Activated T-helper 1 cell treated with anti-CD3 and anti-CD28 coated beads, Interleukin-12 subunit alpha, Interleukin-12 subunit beta, Interleukin-2, Interleukin-4 antibody, amounts not matched to agents 30 ng/mL and 10 ng/mL and 1 ng/mL, durations not matched to agents 14 hours and 24 hours and 36 hours (primary cell): ENCODE measurements around the gene R3HDM4. TPM values are rescaled to one million over a fixed set of nuclear protein-coding genes. Genes with fewer than 3 reads are reported as not detected.
"Not testable (repeated sequence)": the region's sequence is repeated elsewhere in the genome, so short reads cannot be mapped to it uniquely, and the experiment has no call there.

ENCODE experiments used
- DNase-seq: peaks from one replicate; pipeline ENCODE4 v3.0.0; 2021; ENCODE audit warnings: low spot score
- H3K27ac Mint-ChIP-seq: one replicate; pipeline ENCODE4 v1.8.0; 2021; ENCODE audit warnings: mild to moderate bottlenecking, mixed read lengths
- H3K27me3 Mint-ChIP-seq: one replicate; pipeline ENCODE4 v1.8.0; 2022; ENCODE audit warnings: mild to moderate bottlenecking, moderate library complexity, mixed read lengths; ENCODE audit not compliant: insufficient read depth
- H3K36me3 Mint-ChIP-seq: one replicate; pipeline ENCODE4 v1.8.0; 2021; ENCODE audit warnings: low read depth, mixed read lengths
- H3K4me1 Mint-ChIP-seq: one replicate; pipeline ENCODE4 v1.8.0; 2021; ENCODE audit warnings: low read depth, mixed read lengths
- H3K4me3 Mint-ChIP-seq: one replicate; pipeline ENCODE4 v1.8.0; 2021; ENCODE audit warnings: mild to moderate bottlenecking, moderate library complexity, mixed read lengths
- H3K9me3 Mint-ChIP-seq: one replicate; pipeline ENCODE4 v1.8.0; 2021; ENCODE audit warnings: mixed read lengths
- intact Hi-C: fragments of 100-400 bp; cut with micrococcal nuclease; formaldehyde crosslinking; loops from one replicate; pipeline ENCODE4 v1.15.1; 2024
- total RNA-seq: library from RNA; stranded (reverse); gene quantifications from 2 replicates; pipeline ENCODE4 v1.2.3, GENCODE V29; 2022

Gene R3HDM4
- total RNA-seq, 1 donor from 2014 or later: 94.3 TPM

DNA sequence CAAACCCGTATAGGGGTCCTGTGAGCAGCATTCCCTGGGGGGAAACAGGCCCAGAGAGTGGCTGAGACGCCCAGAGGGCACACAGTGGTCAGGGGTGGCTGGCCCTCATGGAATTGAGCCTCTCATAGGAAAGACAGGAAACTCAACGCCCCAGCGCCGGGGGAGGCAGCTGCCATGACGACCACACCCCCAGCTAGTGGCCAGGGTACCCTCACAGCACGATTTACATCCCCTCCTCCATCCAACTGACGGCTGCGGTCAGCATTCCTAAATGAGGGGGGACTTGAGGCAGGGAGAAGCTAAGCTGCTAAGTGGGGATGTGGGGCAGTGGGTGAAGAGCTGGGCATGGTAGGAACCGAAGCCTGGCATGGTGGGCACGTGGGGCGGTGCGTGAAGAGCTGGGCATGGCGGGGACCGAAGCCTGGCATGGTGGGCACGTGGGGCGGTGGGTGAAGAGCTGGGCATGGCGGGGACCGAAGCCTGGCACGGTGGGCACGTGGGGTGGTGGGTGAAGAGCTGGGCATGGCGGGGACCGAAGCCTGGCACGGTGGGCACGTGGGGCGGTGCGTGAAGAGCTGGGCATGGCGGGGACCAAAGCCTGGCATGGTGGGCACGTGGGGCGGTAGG is 30.0 kb downstream of the R3HDM4 start:
- Mint-ChIP-seq H3K27me3 (no peaks in the 10 kb centered on the region), H3K4me3 (no peak overlapping the region), H3K9me3 (no peaks in the 10 kb centered on the region), H3K4me1 (no peaks in the 10 kb centered on the region), H3K36me3 (peaks cover 14% of the 10 kb centered on the region), H3K27ac (no peak overlapping the region)
- intact Hi-C loops: no loop called here
- DNase-seq: no peak

DNA sequence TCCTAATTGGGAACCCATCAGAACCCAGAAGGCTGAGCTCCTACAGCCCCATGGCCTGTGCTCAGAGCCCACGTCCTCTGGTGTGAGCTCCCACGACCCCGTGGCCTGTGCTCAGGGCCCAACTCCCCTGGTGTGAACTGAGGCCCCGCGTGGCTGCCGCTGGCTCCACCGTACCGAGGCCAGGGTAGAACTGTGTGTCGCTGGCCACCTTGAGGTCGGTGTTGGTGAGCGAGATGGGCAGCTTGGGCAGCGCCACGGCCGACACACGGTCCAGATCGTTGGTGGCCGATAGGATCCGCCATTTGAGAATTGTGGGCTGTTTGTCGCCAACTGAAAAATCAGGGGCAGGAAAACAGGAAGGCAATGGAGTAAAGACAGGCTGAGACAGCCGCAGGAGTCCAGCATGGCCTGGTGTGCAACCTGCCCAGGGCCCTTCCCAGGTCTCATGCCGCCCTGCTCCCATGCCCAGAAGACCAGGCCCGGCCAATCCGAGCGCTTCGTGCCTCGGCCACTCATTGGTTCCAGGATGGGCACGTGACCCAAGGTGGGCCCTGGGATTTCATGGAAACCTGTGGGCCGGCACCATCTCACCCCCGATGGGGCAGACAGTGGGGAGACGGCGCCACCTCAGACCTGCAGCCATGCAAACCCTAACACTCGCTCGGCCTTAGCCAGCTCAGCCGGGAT is 31.5 kb downstream of the R3HDM4 start:
- no peak overlapping the region for H3K27ac Mint-ChIP-seq
- DNase-seq: no peak
- H3K4me3 Mint-ChIP-seq: no peak overlapping the region
- intact Hi-C loops: no loop called here
- H3K9me3 Mint-ChIP-seq: no peaks in the 10 kb centered on the region
- peaks cover 14% of the 10 kb centered on the region for H3K36me3 Mint-ChIP-seq
- H3K27me3 Mint-ChIP-seq: no peaks in the 10 kb centered on the region
- no peaks in the 10 kb centered on the region for H3K4me1 Mint-ChIP-seq

DNA sequence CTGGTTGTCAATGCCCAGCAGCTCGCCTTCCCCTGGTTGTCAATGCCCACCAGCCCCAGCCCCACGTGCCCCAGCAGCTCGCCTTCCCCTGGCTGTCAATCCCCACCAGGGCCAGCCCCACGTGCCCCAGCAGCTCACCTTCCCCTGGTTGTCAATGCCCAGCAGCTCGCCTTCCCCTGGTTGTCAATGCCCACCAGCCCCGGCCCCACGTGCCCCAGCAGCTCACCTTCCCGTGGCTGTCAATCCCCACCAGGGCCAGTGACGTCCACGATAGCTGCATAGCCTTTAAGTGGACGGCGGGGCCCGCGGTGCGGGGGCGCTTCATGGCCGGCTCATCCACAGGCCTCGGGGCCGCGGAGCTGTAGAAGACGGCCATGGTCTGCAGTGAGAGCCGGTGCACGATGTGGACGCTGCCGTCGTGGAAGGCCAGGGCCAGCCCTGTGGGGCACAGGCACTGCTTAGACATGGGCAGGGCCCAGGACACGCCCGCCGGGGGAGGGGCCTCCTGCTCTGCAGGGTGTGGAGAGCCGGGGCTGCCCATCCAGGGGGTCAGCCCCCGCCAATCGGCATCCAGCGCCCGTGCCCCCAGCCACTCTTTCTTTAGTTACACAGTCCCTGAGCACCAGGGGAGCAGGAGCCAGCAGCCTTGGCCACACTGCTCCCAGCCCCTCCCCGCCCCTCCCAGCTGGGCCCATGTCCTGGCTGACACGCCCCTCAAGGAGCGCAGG is 33.1 kb downstream of the R3HDM4 start:
- intact Hi-C loops: no loop called here
- Mint-ChIP-seq H3K27ac (no peak overlapping the region), H3K9me3 (no peaks in the 10 kb centered on the region), H3K27me3 (no peaks in the 10 kb centered on the region), H3K4me3 (no peak overlapping the region), H3K4me1 (no peaks in the 10 kb centered on the region), H3K36me3 (peaks cover 12% of the 10 kb centered on the region)
- no peak for DNase-seq

DNA sequence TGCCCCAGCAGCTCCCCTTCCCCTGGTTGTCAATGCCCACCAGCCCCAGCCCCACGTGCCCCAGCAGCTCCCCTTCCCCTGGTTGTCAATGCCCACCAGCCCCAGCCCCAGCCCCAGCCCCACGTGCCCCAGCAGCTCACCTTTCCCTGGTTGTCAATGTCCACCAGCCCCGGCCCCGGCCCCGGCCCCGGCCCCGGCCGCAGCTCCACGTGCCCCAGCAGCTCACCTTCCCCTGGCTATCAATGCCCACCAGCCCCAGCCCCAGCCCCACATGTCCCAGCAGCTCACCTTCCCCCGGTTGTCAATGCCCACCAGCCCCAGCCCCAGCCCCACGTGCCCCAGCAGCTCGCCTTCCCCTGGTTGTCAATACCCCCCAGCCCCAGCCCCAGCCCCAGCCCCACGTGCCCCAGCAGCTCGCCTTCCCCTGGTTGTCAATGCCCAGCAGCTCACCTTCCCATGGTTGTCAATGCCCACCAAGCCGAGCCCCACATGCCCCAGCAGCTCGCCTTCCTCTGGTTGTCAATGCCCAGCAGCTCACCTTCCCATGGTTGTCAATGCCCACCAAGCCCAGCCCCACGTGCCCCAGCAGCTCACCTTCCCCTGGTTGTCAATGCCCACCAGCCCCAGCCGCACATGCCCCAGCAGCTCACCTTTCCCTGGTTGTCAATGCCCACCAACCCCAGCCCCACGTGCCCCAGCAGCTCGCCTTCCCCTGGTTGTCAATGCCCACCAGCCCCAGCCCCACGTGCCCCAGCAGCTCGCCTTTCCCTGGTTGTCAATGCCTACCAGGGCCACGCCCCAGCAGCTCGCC is 34.1 kb downstream of the R3HDM4 start:
- DNase-seq, intact Hi-C loops, H3K27me3 Mint-ChIP-seq, H3K9me3 Mint-ChIP-seq, H3K4me1 Mint-ChIP-seq, H3K4me3 Mint-ChIP-seq: not testable (repeated sequence)
- Mint-ChIP-seq H3K27ac (peak overlapping the region; percentile 48), H3K36me3 (peaks cover 12% of the 10 kb centered on the region)

DNA sequence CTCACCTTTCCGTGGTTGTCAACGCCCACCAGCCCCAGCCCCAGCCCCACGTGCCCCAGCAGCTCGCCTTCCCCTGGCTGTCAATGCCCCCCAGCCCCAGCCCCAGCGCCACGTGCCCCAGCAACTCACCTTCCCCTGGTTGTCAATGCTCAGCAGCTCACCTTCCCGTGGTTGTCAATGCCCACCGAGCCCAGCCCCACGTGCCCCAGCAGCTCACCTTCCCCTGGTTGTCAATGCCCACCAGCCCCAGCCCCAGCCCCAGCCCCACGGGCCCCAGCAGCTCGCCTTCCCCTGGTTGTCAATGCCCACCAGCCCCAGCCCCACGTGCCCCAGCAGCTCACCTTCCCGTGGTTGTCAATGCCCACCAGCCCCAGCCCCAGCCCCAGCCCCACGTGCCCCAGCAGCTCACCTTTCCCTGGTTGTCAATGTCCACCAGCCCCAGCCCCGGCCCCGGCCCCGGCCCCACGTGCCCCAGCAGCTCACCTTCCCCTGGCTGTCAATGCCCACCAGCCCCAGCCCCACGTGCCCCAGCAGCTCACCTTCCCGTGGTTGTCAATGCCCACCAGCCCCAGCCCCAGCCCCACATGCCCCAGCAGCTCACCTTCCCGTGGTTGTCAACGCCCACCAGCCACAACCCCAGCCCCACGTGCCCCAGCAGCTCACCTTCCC is 34.9 kb downstream of the R3HDM4 start:
- H3K4me1 Mint-ChIP-seq, H3K9me3 Mint-ChIP-seq, H3K27me3 Mint-ChIP-seq, H3K4me3 Mint-ChIP-seq, H3K27ac Mint-ChIP-seq, DNase-seq, intact Hi-C loops: not testable (repeated sequence)
- peaks cover 12% of the 10 kb centered on the region for H3K36me3 Mint-ChIP-seq

DNA sequence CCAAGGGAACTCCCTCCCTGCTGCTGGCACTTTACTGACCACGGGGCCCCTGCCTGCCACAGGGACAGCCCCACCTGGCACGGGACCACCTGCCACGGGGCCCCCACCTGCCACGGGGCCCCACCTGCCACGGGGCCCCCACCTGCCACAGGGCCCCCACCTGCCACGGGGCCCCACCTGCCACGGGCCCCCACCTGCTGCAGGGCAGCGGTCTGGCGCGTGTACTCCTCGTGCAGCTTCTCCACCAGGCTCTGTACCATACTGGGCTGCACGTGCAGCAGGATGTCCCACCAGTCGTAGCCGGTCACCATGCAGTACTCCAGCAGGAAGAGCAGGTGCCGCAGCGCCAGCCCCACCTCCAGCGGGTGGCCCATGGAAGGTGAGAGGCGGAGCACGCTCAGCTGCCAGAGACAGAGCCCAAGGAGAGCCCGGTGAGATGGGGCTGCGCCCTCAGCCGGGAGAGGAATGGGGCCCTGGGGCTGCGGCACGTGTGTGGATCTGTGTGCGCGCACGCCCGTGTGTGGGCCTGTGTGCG is 36.2 kb downstream of the R3HDM4 start:
- peaks cover 9% of the 10 kb centered on the region for H3K36me3 Mint-ChIP-seq
- H3K9me3 Mint-ChIP-seq: no peaks in the 10 kb centered on the region
- H3K27ac Mint-ChIP-seq: no peak overlapping the region
- H3K27me3 Mint-ChIP-seq: no peaks in the 10 kb centered on the region
- no peak overlapping the region for H3K4me3 Mint-ChIP-seq
- DNase-seq: no peak
- intact Hi-C loops: no loop called here
- no peaks in the 10 kb centered on the region for H3K4me1 Mint-ChIP-seq

DNA sequence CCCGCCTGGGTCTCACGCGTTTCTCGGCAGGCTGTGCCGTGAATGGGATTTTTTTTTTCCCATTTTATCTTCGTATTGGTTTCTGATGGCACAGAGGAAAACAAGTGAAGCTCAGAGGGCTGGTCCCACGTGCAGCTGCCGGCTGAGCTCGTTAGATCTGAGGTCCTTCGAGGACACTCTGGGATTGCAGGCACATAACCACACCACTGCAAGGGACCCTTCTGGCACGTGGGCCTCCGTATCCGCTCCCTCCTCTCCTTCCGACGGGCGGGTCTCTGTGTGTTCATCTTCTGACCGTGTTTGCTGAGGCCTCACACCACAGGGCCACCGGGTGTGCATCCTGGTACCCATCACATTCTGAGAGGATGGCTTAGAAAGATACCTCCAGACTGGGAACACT is 36.9 kb downstream of the R3HDM4 start:
- intact Hi-C loops: no loop called here
- Mint-ChIP-seq H3K9me3 (no peaks in the 10 kb centered on the region), H3K4me1 (no peaks in the 10 kb centered on the region), H3K4me3 (no peak overlapping the region), H3K36me3 (peaks cover 7% of the 10 kb centered on the region), H3K27me3 (no peaks in the 10 kb centered on the region), H3K27ac (no peak overlapping the region)
- no peak for DNase-seq

DNA sequence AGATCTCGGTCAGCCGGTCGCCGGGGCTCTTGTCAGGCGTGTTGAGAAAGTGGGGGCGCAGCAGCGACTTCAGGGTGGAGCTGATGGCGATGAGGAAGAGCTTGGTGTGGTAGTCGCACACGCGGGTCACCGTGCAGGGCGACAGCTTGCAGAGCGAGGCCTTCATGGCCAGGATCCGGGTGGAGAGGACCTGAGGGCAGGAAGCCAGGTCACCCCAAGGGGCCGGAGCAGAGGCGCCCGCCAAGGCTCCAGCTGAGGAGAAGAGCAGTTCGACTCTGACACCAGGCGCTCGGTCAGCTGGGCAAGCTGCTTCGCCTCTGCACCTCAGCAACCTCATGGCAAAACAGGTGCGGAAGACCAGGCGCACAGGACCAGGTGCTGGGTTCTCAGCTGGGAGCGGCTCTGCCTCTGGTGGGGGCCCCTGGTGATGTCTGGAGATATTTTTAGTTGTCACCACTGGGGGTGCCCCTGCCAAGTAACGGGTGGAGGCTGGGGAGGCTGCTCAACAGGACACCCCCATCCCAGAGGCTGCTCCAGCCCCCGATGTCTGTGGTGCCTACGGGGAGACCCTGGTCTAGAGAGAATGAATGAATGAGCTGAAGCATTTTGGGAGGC is 37.6 kb downstream of the R3HDM4 start:
- H3K36me3 Mint-ChIP-seq: peaks cover 7% of the 10 kb centered on the region
- H3K27ac Mint-ChIP-seq: no peak overlapping the region
- no peak overlapping the region for H3K4me3 Mint-ChIP-seq
- intact Hi-C loops: no loop called here
- no peaks in the 10 kb centered on the region for H3K27me3 Mint-ChIP-seq
- no peaks in the 10 kb centered on the region for H3K4me1 Mint-ChIP-seq
- no peaks in the 10 kb centered on the region for H3K9me3 Mint-ChIP-seq
- DNase-seq: no peak

DNA sequence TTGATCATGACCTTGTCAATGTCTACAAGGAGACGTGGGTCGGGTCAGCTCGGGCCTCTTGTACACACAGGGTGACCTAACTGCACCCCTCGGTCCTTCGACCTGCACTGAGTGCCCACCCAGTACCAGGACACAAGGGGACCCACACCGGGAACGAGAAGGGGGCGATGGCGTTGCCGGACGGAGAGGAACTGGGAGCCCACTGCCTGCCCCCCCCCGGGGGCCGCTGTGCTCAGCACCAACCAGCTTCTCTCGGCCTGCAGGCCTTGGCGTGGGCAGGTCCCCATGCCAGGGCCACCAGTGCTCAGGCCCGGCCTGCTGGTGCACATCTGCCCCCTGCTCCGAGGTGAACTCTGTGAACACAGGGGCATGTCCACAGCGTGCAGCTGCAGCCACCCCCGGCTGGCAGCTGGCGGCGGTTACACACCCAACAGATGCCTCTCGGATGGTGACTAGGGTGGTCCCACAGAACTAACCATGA is 39.4 kb downstream of the R3HDM4 start:
- intact Hi-C loops: no loop called here
- no peak for DNase-seq
- peaks cover 6% of the 10 kb centered on the region for H3K36me3 Mint-ChIP-seq

DNA sequence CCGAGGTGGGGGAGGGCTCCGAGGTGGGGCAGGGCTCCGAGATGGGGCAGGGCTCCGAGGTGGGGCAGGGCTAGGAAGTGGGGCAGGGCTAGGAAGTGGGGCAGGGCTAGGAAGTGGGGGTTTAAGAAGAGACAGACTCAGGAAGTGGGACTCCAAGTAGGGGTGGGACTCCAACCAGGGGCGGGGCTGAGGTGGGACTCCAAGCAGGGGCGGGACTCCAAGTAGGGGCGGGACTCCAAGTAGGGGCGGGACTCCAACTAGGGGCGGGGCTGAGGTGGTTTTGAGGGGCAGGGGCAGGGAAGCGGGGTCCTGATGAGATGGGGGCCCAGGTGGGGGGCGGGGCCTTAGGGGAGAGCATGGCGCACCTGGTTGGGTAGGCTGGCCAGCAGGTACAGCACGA is 39.9 kb downstream of the R3HDM4 start:
- H3K36me3 Mint-ChIP-seq: peaks cover 6% of the 10 kb centered on the region
- DNase-seq: peak; percentile 76
- H3K9me3 Mint-ChIP-seq: no peaks in the 10 kb centered on the region
- peak overlapping the region; percentile 36 for H3K27ac Mint-ChIP-seq
- intact Hi-C loops: no loop called here
- no peaks in the 10 kb centered on the region for H3K27me3 Mint-ChIP-seq
- H3K4me1 Mint-ChIP-seq: no peaks in the 10 kb centered on the region
- H3K4me3 Mint-ChIP-seq: no peak overlapping the region

More for the DNA sequence above, 39.4 kb downstream of the R3HDM4 start:
- no peak overlapping the region for H3K27ac Mint-ChIP-seq
- no peaks in the 10 kb centered on the region for H3K9me3 Mint-ChIP-seq
- no peaks in the 10 kb centered on the region for H3K4me1 Mint-ChIP-seq
- H3K4me3 Mint-ChIP-seq: no peak overlapping the region
- H3K27me3 Mint-ChIP-seq: no peaks in the 10 kb centered on the region

DNA sequence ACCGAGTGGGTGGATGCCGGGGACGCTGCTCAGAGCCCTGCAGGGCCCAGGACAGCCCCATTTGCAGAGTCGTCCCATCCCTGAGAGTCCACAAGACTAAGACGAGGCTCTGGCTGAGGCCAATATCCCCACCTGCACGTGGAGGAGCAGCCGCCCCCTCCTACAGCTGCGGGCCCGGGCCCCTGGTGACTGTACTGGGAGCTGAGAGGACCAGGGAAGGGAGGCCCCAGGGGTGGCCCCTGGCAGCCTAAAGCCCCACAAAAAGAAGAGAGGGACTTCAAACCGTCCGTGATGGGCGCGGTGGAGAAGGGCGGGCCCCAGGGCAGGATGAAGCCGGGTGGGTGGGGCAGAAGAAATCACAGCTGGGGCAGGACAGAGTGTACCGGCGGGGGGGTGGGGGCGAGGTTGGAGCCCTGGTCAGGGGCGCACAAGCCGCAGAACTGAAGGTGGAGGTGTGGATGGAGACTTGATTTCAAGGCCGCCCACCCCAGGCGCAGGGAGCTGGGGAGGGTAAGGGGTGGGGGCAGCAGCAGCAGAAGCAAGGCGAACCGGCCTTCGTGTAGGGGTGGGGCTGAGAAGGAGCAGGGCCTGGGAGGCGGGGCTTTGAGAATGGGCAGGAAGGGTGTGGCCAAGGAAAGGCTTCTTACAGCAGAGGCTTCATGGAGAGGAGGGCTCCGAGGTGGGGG is 40.6 kb downstream of the R3HDM4 start:
- Mint-ChIP-seq H3K9me3 (no peaks in the 10 kb centered on the region), H3K27ac (peak overlapping the region; percentile 68), H3K36me3 (peaks cover 9% of the 10 kb centered on the region), H3K27me3 (no peaks in the 10 kb centered on the region), H3K4me1 (no peaks in the 10 kb centered on the region), H3K4me3 (peak overlapping the region; percentile 69)
- intact Hi-C loops: loop anchor here (1.0 kb wide), 3 partner anchors 10 to 191 kb away; partner anchors contain the start of genes MED16 and RNU6-9
- peak; percentile 84 for DNase-seq
